Stimulated activated CD8-positive, alpha-beta memory T cell treated with anti-CD3 and anti-CD28 coated beads, Interleukin-12 subunit alpha, Interleukin-12 subunit beta, amount 100 ng/mL, for 24 hours (primary cell): ENCODE results near the gene ARVCF.

Experiments used
- DNase-seq: peaks from one replicate; pipeline ENCODE4 v3.0.0-alpha.2; 2020; ENCODE audit errors: extremely low read depth

Gene ARVCF

DNA sequence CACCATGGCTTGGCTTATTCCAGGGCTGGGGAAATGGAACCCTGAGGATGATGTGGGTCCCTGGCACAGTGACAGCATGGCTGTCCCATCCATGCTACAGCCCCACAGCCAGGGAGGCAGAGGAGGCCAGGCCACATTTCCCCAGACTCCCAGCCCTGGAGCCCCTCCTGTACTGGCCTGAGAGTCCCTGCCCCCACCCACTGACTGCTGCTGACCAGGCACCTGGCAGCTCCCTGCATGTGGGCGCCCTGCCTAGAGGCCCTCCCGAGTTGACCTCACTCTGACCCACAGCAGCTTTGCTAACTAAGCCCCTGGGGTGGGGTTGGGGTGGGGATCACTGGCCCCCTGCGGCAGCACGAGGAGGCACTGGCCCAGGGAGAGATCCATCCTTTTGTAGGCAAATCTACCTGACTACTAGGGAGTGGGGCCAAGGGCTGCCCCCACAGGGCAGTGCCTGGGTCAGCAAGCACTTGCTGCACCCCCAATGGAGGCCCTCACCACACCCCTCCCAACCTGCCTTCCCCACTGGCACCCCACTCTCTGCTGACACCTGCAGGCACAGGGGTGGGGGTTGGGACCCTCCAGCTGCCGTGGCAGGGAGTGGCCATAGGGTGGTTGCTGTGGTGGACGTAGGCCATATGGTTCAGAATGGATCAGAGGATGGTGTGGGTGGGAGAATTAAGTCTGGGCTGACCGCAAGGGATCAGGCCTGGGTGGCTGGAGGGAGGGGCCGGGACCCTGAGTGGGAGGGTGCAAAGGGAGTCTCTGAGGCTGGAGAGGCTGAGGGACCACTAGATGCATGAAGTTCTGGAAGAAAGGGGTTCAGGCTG is 17.4 kb downstream of the ARVCF start:
- no peak for DNase-seq

DNA sequence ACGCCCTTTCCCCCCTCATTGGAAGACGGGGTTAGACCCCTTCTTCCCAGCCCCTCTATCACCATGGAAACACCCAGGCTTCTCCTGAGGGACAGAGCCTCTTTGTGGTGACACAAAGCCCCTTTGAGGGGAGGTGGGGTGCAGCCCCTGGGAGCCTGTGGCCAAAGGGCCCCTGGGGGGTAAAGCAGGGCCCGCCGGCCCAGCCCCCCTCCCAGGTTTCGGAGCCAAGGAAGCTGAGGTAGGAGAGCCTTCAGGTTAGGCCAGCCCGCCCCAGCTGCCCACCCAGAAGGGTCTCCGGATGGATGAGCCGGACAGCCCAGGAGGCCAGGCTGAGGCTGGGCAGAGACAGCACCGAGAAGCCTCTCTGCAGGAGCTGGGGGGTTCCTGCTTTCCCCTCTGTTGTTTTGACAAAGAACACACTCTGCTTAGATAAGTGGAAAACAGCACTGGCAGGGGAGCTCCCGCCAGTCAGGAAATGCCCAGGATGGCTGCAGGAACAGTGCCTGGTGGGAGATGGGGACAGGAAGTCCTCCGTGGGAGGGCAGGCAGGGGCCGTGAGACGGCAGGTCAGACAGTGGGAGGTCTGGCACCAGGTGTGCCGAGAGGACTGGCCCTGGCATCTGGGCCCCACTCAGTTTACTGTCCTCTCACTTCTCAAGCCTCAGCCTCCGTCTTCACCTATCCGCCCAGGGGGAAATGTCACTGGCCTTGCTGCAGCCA is 18.2 kb downstream of the ARVCF start:
- no peak for DNase-seq

GRCh38 chr22:19997561-19998231 is 18.9 kb downstream of the ARVCF start:
- DNase-seq, result no peak

DNA sequence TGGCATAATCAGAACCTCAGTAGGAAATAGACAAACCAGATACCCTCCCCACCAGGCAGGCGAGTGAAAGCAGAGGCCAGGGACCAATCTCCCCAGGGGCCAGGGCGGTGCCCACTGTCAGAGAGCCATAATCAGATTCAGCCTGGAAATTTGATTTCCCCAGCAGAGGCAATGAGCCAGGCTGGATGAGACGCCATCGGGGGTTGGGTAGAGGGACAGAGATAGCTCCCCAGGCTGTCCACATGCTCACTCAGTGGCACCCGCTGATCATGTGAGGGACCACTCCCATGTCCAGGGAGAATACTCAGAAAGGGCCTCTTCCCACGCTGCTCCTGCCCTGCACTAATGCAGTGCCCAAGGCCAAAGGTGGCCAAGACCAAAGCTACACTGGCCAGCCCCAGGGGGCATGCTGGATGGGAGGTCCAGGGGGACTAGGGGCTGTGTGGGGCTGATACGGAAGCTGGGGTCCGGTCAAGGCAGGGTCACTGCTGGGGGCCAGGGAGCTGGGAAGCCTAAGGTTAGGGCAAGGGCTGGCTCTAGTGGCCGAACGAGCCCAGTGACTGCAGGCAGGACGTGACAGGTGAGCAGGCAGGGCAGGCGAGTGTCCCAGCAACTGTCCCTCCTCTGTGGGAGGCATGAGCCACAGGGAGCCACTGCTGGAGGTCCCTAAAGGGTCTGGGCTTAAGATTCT is 19.8 kb downstream of the ARVCF start:
- DNase-seq, result no peak

GRCh38 chr22:19995611-19996339 is 20.8 kb downstream of the ARVCF start:
- DNase-seq, result no peak

DNA sequence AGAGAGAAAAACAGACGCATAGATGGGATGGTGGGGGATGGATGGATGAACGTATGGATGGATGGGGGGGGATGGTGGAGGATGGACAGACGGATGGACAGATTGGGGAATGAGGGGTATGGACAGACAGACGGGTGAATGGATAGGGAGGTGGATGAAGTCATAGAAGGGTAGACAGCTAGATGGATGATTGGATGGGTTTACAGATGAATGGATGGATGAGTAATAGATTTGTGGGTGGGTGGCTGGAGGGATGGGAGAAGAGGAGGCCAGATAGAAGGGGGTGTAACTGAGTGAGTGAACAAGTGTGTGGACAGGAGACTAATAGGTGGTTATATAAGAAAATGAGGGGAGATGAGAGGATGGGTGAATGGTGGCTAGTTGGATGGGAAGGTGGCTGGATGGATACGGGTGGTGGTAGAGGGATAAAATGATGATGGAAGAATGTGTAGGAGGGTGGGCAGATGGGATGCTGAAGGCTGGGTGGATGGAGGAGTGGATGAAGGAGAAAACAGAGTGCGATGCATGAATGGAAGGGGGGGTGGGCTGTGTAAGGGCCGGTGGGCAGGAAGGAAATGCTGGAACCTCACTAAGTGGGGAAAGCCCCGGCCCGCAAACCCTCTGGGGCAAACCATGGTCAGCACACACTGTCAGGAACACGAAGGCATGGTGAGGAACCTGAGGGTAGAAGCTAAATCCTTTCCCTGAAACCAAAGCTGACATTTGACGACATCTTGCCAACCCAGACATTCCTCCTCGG is 21.6 kb downstream of the ARVCF start:
- no peak for DNase-seq

- no peak for DNase-seq
Observed at GRCh38 chr22:19993926-19994325, 22.7 kb downstream of the ARVCF start.

- no peak for DNase-seq
Observed at GRCh38 chr22:19992921-19993355, 23.7 kb downstream of the ARVCF start.

GRCh38 chr22:19992481-19992911 is 24.1 kb downstream of the ARVCF start:
- DNase-seq, result no peak

GRCh38 chr22:19991645-19992451 is 24.8 kb downstream of the ARVCF start:
- no peak for DNase-seq

DNA sequence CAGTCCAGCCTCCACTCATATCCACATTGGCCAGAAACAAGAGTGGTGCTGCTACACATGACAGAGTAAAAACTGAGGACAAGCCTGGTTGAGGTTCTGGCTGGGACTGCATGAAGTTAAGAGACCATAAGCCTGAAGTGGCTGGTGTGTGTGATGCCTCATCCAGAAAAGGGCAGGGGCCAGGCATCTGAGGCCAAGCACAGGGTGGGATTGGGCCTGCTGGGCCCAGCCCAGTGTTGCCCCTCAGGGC is 25.3 kb downstream of the ARVCF start:
- DNase-seq, result no peak

- DNase-seq, result no peak
Observed at GRCh38 chr22:19990609-19991394, 25.8 kb downstream of the ARVCF start.

GRCh38 chr22:19990188-19990587 is 26.4 kb downstream of the ARVCF start:
- no peak for DNase-seq

DNA sequence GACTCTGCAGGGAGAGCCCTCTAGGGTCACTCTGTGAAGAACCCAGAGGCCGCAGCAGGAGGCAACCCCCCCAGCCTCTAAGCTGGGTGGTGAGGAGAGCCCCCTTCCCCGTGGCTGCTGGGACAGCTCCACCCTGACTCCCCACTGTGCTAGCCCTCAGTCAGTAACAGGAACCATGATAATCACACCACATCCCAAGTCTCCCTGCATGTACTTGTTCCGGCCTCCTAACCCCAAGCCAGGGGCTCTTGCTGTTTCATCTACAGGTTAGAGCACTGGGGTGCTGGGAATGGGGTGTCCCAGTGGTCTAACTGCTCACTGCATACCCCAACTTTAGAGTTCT is 26.9 kb downstream of the ARVCF start:
- no peak for DNase-seq

DNA sequence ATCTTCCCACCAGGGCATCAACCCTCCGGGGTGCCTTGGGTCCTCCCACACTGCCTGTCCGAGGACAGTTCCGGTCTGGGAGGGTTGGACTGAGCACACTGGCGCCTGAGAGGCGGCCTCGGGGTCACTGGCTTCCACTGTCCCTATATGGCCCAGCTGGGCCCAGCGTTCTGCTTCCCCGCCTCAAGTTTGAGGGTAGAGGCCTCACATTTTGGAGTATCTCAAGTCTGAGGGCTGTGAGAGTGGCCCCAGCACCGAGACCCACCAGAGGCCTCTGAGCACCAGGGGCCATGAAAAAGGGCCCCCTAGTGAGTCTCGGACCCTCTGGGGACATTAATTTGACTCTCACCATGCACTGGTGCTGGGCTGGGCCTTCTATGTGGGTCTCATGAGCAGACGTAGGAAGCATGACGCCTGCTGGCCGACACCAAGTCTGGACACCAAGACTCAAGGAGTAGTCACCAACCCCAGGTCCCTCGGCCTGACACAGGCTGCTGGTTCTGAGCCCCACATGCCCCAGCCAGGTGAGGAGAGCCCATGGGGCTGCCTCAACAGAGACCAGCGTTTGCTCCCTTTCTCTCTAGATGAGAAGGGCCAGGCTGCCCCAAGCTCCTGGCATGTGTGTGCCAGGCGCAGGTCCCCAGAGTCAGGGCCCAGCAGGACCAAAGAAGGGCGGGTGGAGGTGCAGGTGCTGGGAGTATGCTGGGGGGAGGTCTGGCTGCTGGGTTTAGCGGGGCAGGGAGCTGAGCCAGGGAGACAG is 27.5 kb downstream of the ARVCF start:
- no peak for DNase-seq

GRCh38 chr22:19988331-19988808 is 28.3 kb downstream of the ARVCF start:
- no peak for DNase-seq

- DNase-seq, result no peak
Observed at GRCh38 chr22:19987394-19988306, 29.0 kb downstream of the ARVCF start.
